Measurements from ENCODE around the gene EPM2A.

DNA sequence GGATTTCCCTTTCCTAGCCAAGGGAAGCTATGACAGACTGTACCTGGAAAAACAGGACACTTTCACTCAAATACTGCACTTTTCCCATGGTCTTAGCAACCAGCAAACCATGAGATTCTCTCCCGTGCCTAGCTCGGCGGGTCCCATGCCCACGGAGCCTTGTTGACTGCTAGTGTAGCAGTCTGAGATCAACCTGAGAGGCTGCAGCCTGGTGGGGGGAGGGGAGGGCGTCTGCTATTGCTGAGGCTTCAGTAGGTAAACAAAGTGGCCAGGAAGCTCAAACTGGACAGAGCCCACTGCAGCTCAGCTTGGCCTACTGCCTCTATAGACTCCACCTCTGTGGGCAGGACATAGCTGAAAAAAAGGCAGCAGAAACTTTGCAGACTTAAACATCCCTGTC is 61.8 kb downstream of the EPM2A start:
- no peak for TF ChIP-seq EZH2 (IDR thresholded peaks at IDR 0.05; ENCODE audit: low read length)
- TF ChIP-seq, protein P1, sequence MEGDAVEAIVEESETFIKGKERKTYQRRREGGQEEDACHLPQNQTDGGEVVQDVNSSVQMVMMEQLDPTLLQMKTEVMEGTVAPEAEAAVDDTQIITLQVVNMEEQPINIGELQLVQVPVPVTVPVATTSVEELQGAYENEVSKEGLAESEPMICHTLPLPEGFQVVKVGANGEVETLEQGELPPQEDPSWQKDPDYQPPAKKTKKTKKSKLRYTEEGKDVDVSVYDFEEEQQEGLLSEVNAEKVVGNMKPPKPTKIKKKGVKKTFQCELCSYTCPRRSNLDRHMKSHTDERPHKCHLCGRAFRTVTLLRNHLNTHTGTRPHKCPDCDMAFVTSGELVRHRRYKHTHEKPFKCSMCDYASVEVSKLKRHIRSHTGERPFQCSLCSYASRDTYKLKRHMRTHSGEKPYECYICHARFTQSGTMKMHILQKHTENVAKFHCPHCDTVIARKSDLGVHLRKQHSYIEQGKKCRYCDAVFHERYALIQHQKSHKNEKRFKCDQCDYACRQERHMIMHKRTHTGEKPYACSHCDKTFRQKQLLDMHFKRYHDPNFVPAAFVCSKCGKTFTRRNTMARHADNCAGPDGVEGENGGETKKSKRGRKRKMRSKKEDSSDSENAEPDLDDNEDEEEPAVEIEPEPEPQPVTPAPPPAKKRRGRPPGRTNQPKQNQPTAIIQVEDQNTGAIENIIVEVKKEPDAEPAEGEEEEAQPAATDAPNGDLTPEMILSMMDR (optimal IDR thresholded peaks at IDR 0.05 in 1 of 3, IDR thresholded peaks at IDR 0.05 in 1 of 3, conservative IDR thresholded peaks at IDR 0.05 in 1 of 3; ENCODE audit: extremely low read depth in 1 of 3, insufficient read depth in 2 of 3, low read length in 3 of 3): no peak

Data from keratinocyte (primary cell).